Urinary bladder (tissue), 4 donors: ENCODE results near the gene SBNO2. TPM values are rescaled to one million over a fixed set of nuclear protein-coding genes. Genes with fewer than 3 reads are reported as not detected.

Experiments used
- DNase-seq: peaks from one replicate; pipeline ENCODE4 v3.0.0-alpha.2; 2015; ENCODE audit errors: extremely low spot score
- H3K27ac ChIP-seq: one replicate; pipeline ENCODE4 v1.5.1; 2013; ENCODE audit warnings: low read depth, mild to moderate bottlenecking, moderate library complexity
- H3K36me3 ChIP-seq: one replicate; pipeline ENCODE4 v1.6.1; 2013; ENCODE audit warnings: mild to moderate bottlenecking, moderate library complexity; ENCODE audit not compliant: insufficient read depth
- H3K4me1 ChIP-seq: one replicate; pipeline ENCODE4 v1.6.1; 2013; ENCODE audit warnings: mild to moderate bottlenecking, moderate library complexity; ENCODE audit not compliant: insufficient read depth
- H3K4me3 ChIP-seq: one replicate; pipeline ENCODE4 v1.5.1; 2013; ENCODE audit warnings: low read depth, low read length
- WGBS: extraction: QIAGEN DNeasy Blood & Tissue Kit; methylation state at CpG from one replicate; pipeline ENCODE4 v1.1.7; 2013; 5-methylcytosine and 5-hydroxymethylcytosine counted together
- polyA plus RNA-seq: library from polyadenylated mRNA; stranded (reverse); fragments of 200-250 nt; gene quantifications from one replicate; pipeline ENCODE4 v1.2.3, GENCODE V29; 2013
- total RNA-seq: library from RNA; depleted of rRNA; stranded (reverse); fragments of >200 nt; gene quantifications from one replicate; pipeline ENCODE4 v1.2.3, GENCODE V29; 2014
- donor health status: healthy with polysubstance abuse.
- donor health status: healthy.

SBNO2 gene
- total and polyA plus RNA-seq, 2 donors: 7.6 to 44.8 TPM

DNA sequence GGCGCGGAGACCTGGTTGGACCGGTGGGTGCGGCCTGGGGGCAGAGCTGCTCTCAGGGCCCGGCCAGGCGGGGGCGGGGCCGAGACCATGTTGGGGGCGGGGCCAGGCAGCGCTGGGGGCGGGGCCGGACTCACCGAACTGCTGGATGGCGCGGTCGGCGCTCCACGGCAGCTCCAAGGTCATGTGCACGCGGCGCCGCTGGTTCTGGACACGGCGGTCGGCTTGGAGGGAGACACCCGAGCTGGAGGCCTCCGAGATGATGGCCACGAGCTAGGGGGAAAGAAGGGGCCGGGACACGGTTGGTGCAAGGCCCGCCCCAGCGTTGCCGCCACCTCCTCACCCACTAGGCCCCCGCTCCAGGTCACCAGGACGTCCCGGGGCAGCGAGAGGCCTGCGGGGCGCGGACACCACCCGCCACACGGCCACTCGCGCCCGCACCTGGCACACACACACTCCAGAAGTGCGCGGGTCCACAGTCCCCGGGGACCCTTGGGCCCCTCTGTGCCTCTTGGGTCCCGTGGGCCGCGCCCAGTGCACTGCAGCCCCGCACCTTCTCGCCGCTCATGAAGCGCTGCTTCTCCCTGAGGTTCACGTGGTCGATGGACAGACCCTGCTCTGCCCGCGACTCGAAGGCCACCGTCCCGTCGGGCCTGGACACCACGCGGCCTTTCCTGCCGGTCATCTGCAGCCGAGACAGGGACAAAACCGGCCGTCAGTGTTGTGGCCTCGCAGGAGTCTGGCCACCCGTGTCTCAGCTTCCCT lies 61.6 kb downstream of the SBNO2 start:
- no peak for DNase-seq
- Histone ChIP-seq H3K4me3 (no peak overlapping the region), H3K4me1 (no peaks in the 10 kb centered on the region), H3K27ac (no peak overlapping the region), H3K36me3 (peaks cover 4% of the 10 kb centered on the region)
- WGBS: 65% methylated on average over 71 of the region's 71 CpGs

DNA sequence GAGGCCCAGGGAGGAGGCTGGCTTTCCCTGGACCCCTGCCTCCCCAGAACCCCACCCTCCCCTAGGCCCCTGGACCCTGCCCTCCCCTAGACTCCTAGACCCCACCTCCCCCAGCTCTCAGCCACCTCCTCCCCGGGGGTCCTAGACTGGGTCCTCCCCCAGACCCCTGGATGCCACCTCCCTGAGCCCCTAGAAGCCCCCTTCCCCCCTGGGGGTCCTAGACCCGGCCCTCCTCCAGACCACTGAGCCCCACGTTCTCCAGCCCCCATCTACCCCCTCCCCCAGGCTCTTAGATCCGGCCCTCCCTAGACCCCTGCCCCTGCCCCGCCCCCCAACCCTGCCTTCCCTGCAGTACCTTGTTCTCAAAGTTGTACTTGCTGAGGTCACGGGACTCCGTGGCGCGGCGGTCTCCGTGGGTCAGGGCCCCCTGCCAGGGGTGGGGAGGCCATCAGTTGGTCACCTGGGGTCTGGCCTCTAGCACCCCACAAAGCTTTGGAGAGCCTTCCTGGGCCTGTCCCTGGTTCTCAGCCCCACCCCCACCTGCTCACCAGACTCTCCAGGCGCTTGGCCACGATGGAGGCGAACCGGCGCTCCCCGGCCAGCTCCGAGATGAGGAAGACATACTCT lies 62.3 kb downstream of the SBNO2 start:
- 71% methylated on average over 18 of the region's 18 CpGs for WGBS
- H3K27ac ChIP-seq: no peak overlapping the region
- H3K4me3 ChIP-seq: no peak overlapping the region
- no peaks in the 10 kb centered on the region for H3K36me3 ChIP-seq
- no peaks in the 10 kb centered on the region for H3K4me1 ChIP-seq
- no peak for DNase-seq

DNA sequence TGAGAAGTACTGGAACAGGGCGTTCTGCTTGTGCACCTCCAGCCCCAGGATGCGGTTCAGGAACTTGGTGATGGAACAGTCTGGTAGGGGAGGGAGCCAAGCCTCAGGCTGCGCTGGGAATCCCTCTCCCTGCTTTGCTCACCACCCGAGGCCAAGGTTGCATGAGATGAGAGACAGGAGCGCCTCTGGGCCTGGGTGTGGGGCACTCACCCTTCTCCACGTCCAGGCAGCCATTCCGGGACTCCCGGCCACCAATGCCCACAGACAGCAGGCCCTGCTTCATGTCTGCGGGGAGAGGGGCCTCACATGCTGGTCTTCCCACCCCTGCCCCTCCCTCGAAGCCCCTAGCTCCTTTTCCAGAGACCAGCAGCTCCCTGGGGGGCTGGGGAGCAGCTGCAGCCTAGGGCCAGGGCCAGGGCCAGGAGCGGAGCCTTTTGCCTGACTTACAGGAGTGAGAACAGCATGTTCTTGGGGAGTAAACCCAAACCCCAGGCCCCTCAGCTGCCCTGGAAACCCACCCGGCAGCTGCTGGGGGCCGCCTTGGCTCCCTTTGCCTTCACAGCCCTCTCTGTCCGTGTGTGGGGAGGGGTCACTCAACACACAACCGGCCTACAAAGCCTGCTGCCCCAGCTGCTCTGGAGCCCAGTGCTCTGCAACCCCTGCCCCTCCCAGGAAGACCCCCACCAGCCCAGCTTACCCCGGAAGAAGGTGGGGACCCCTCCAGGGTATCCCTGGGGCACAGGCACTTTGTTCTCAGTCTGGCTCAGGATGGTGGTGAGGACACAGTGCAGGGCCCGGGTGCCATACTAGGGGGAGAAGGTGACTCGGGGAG lies 63.0 kb downstream of the SBNO2 start:
- H3K36me3 ChIP-seq: peaks cover 2% of the 10 kb centered on the region
- WGBS: 82% methylated on average over 18 of the region's 18 CpGs
- no peaks in the 10 kb centered on the region for H3K4me1 ChIP-seq
- no peak overlapping the region for H3K4me3 ChIP-seq
- no peak for DNase-seq
- H3K27ac ChIP-seq: no peak overlapping the region

DNA sequence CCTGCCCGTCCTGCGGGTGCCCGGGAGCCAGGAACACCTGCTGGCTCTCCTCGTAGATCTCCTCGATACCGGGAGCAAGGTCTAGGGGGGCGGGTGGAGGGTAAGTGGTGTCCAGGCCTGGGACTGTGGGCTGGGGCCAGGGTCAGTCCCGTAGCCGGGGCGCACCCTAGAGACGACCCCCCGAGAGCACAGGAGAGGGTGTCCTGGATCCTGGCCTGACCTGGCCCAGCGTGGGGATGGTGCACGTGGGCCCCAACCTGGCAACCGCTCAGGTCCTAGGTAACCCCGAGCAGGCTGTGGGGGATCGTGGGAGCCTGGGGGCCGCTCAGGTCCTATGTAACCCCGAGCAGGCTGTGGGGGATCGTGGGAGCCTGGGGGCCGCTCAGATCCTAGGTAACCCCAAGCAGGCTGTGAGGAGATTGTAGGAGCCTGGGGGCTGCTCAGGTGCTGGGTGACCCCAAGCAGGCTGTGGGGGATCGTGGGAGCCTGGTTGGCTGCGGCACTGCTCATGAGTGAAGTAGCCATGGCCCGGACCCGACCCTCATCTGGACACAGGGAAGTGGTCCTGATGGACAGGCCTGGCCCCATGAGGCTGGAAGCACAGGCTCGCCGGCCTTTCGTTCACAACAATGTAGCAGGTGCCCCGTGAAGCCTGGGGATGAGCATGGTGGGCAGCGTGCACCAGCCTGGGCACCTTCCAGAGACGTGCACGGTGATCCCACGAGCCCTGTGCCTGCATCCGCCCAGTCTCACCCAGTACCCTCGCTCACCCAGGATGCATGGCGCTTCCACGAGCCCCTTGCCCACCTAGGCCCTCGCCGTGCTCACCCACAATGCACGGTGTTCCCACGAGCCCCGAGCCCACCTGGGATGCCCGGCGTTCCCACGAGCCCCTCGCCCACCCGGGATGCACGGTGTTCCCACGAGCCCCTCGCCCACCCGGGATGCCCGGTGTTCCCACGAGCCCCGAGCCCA lies 64.1 kb downstream of the SBNO2 start:
- 91% methylated on average over 54 of the region's 54 CpGs for WGBS

GRCh38 chr19:1109032-1109551 lies 65.0 kb downstream of the SBNO2 start:
- Histone ChIP-seq H3K4me3 (no peak overlapping the region), H3K4me1 (peaks cover 2% of the 10 kb centered on the region), H3K27ac (no peak overlapping the region), H3K36me3 (peaks cover 4% of the 10 kb centered on the region)
- 92% methylated on average over 48 of the region's 48 CpGs for WGBS
- DNase-seq: no peak

More for the DNA sequence above, 64.1 kb downstream of the SBNO2 start:
- H3K27ac ChIP-seq: no peak overlapping the region
- DNase-seq: no peak
- H3K4me3 ChIP-seq: no peak overlapping the region
- peaks cover 2% of the 10 kb centered on the region for H3K4me1 ChIP-seq
- H3K36me3 ChIP-seq: peaks cover 4% of the 10 kb centered on the region

DNA sequence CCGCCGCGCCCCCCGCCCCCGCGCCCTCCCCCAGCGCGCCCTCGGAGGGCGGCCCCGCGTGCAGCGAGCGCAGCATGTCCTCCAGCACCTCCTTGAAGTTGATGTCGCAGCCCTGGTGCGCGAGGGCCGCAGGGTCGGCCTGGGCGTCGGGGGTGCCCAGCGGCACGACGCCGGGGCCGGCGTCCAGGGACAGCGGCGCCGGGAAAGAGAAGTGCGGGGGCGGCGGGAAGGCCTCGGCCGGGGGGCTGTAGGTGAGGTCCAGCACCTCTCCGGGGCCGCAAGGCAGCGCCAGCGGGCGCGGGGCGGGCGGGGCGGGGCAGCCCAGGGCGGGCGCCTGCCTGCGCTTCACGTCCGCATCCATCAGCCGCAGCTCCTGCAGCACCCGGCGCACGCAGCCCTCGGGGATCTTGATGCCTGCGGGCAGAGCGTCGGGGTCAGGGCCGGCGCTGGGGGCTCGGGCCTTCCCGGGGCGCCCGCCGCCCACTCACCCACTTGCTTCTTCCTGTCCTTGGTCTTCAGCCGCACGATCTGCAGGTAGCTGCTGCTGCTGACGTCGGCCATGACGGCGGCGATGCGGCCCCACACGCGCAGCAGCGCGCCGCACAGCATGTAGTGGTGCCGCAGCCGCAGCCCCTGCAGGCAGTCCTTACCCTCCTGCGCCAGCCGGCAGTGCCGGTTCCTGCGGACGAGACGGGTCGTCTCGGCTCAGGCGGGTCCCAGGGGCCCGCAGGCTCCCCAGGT lies 65.6 kb downstream of the SBNO2 start:
- Histone ChIP-seq H3K4me3 (no peak overlapping the region), H3K4me1 (peaks cover 2% of the 10 kb centered on the region), H3K27ac (no peak overlapping the region), H3K36me3 (peaks cover 4% of the 10 kb centered on the region)
- 92% methylated on average over 89 of the region's 89 CpGs for WGBS
- DNase-seq: no peak

DNA sequence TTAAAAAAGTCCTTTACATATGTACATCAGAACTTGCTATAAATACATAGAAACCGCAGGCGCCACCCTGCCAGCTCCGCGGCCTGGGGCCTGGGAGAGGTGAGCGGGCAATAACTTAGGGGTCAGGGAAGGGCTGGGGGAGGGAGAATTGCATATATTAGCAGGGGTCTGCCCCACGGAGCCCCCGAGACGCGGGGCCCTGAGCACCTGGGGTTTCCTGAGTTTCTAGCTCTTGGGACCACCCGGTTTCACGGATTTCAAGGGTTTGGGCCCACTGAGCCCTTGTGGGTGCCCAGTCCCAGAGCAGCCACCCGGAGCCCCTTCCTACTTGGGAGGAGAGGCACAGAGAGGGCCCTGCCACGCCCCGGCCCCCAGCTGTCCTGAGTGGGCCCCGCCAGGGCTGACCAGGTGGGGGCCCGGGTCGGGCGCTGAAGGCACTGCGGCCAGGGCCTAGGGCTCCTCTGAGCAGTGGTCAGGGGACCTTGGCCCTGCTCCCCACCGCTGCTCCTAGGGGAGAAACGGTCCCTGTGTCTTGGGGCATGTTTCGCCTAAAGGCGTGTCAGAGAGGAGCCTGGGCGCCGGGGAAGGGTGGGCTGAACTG lies 66.3 kb downstream of the SBNO2 start:
- DNase-seq: no peak
- H3K4me1 ChIP-seq: peaks cover 2% of the 10 kb centered on the region
- H3K36me3 ChIP-seq: peaks cover 4% of the 10 kb centered on the region
- no peak overlapping the region for H3K4me3 ChIP-seq
- H3K27ac ChIP-seq: no peak overlapping the region
- WGBS: 90% methylated on average over 25 of the region's 25 CpGs

- no peak overlapping the region for H3K4me3 ChIP-seq
- no peak overlapping the region for H3K27ac ChIP-seq
- no peak for DNase-seq
- peaks cover 4% of the 10 kb centered on the region for H3K36me3 ChIP-seq
- 68% methylated on average over 17 of the region's 17 CpGs for WGBS
- peaks cover 2% of the 10 kb centered on the region for H3K4me1 ChIP-seq
Observed at GRCh38 chr19:1106841-1107660, 67.0 kb downstream of the SBNO2 start.

- Histone ChIP-seq H3K4me1 (peaks cover 2% of the 10 kb centered on the region), H3K4me3 (no peak overlapping the region), H3K27ac (no peak overlapping the region), H3K36me3 (peaks cover 4% of the 10 kb centered on the region)
- 91% methylated on average over 32 of the region's 32 CpGs for WGBS
- DNase-seq: no peak
Observed at GRCh38 chr19:1105873-1106840, 67.9 kb downstream of the SBNO2 start.

- peaks cover 2% of the 10 kb centered on the region for H3K4me1 ChIP-seq
- no peak for DNase-seq
- WGBS: 26% methylated on average over 69 of the region's 69 CpGs
- peak overlapping the region; percentile 99 for H3K27ac ChIP-seq
- peak overlapping the region; percentile 90 for H3K4me3 ChIP-seq
- H3K36me3 ChIP-seq: peaks cover 4% of the 10 kb centered on the region
Observed at GRCh38 chr19:1105008-1105872, 68.8 kb downstream of the SBNO2 start.
